Adrenal gland (tissue), 5 donors: ENCODE results near the gene MTIF2.

Experiments used
- POLR2A ChIP-seq, 2 donors: fragments of 450-650 bp; IDR thresholded peaks; one replicate each; pipeline ENCODE4 v1.6.1; 2017; ENCODE audit warnings: antibody characterized with exemption in 2 of 2, mild to moderate bottlenecking in 2 of 2, moderate library complexity in 1 of 2
- TF ChIP-seq, protein P1 (sequence below), 6 experiments: fragments of 450-650 bp in 4 of 6; fragments of 200-600 bp in 2 of 6; sonication (generic) in 1 of 6; IDR thresholded peaks; 1 replicate in 5 of 6; 2 replicates in 1 of 6; pipeline versions ENCODE4 v1.5.1 to v1.8.0; 2016 to 2021; ENCODE audit warnings: antibody characterized with exemption in 6 of 6, mild to moderate bottlenecking in 2 of 6, moderate library complexity in 1 of 6
- donor health status: DM: no; HTN: no; CAD: no.

DNA sequence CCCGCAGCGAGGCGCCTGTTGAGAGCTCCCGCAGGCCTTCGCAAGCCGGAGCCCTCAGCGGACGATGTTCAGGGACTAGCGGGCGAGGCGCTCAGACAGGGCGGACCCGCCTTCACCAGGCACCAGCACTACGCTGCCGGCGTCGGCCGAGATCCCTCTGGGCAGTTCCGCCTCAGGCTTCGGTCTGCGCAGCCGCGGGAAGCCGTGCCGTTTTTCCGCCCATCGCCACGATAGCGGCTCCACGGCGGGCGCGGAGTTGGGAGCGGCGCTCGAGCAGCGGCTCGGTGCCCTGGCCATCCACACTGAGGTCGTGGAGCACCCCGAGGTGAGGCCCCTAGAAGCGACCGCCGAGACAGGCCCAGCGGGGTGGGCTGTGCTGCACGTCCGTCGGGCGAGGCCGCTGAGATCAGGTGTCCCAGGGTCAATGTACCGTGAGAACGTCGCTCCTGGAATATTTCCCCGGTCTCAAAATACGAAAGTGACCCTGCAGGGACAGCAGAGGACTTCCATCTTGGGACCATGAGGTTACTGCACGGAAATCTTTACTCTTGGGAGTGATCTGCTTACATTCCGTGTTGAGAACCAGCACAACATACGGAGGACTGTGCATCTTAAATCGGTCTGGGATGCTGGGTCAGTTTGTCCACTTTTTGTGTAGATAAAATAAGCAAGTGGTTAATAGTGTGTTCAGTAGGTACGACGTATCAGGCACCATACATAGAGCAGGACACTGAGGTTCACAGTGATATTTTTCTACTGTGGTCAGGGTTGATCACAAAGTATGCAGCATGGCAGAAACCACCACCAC is 13.3 kb upstream of the MTIF2 start:
- TF ChIP-seq, protein P1, sequence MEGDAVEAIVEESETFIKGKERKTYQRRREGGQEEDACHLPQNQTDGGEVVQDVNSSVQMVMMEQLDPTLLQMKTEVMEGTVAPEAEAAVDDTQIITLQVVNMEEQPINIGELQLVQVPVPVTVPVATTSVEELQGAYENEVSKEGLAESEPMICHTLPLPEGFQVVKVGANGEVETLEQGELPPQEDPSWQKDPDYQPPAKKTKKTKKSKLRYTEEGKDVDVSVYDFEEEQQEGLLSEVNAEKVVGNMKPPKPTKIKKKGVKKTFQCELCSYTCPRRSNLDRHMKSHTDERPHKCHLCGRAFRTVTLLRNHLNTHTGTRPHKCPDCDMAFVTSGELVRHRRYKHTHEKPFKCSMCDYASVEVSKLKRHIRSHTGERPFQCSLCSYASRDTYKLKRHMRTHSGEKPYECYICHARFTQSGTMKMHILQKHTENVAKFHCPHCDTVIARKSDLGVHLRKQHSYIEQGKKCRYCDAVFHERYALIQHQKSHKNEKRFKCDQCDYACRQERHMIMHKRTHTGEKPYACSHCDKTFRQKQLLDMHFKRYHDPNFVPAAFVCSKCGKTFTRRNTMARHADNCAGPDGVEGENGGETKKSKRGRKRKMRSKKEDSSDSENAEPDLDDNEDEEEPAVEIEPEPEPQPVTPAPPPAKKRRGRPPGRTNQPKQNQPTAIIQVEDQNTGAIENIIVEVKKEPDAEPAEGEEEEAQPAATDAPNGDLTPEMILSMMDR (IDR thresholded peaks at IDR 0.05), result peak in 1 of 6 experiments; percentile 21
- TF ChIP-seq POLR2A (IDR thresholded peaks at IDR 0.05), result peak; percentile 62 to 94
